GM23338 (cell line): ENCODE data around the gene THBS3. TPM values are rescaled to one million over a fixed set of nuclear protein-coding genes. Genes with fewer than 3 reads are reported as not detected.
"Not testable (repeated sequence)": the region's sequence is repeated elsewhere in the genome, so short reads cannot be mapped to it uniquely, and the experiment has no call there.

Experiments
- ATAC-seq: fragments of 200-7000 bp; cut with Tn5 transposase; 3 replicates; pipeline ENCODE4 v1.9.1; 2020
- DNase-seq: peaks from one replicate; pipeline ENCODE4 v3.0.0-alpha.2; 2015; ENCODE audit warnings: low spot score
- H2AFZ ChIP-seq: fragments of 200-600 bp; sonication (generic); 2 replicates; pipeline ENCODE4 v1.8.0; 2016; ENCODE audit warnings: antibody characterized with exemption, mild to moderate bottlenecking, moderate library complexity
- H3F3A ChIP-seq: fragments of 200-600 bp; sonication (generic); replicated peaks from 2 replicates; pipeline ENCODE4 v1.8.0; 2017; ENCODE audit warnings: antibody characterized with exemption, mixed run types, low read depth
- H3K27ac ChIP-seq: fragments of 200-600 bp; sonication (generic); 2 replicates; pipeline ENCODE4 v1.6.1; 2016; ENCODE audit warnings: low read depth
- H3K27me3 ChIP-seq: fragments of 200-600 bp; sonication (generic); 2 replicates; pipeline ENCODE4 v1.8.0; 2016; ENCODE audit warnings: mild to moderate bottlenecking, mixed run types, moderate library complexity; ENCODE audit not compliant: insufficient read depth
- H3K36me3 ChIP-seq: fragments of 200-600 bp; sonication (generic); 2 replicates; pipeline ENCODE4 v1.8.0; 2016; ENCODE audit warnings: mild to moderate bottlenecking; ENCODE audit not compliant: insufficient read depth
- H3K4me1 ChIP-seq: fragments of 200-600 bp; sonication (generic); 2 replicates; pipeline ENCODE4 v1.8.0; 2016; ENCODE audit warnings: mild to moderate bottlenecking, moderate library complexity; ENCODE audit not compliant: insufficient read depth
- H3K4me2 ChIP-seq: fragments of 200-600 bp; sonication (generic); 2 replicates; pipeline ENCODE4 v1.7.1; 2017; ENCODE audit warnings: mixed run types
- H3K4me3 ChIP-seq: fragments of 200-600 bp; sonication (generic); 2 replicates; pipeline ENCODE4 v1.6.1; 2016; ENCODE audit warnings: mixed run types
- H3K79me2 ChIP-seq: fragments of 200-600 bp; sonication (generic); replicated peaks from 2 replicates; pipeline ENCODE4 v1.8.0; 2017; ENCODE audit warnings: mild to moderate bottlenecking; ENCODE audit not compliant: insufficient read depth
- H3K9me2 ChIP-seq: fragments of 200-600 bp; sonication (generic); 2 replicates; pipeline ENCODE4 v1.8.0; 2017; ENCODE audit not compliant: insufficient read depth
- H4K20me1 ChIP-seq: fragments of 200-600 bp; sonication (generic); replicated peaks from 2 replicates; pipeline ENCODE4 v1.8.0; 2017; ENCODE audit warnings: mild to moderate bottlenecking; ENCODE audit not compliant: insufficient read depth
- H3K27ac Mint-ChIP-seq: 2 replicates; pipeline ENCODE4 v1.8.0; 2020; ENCODE audit warnings: inconsistent platforms, mild to moderate bottlenecking, moderate library complexity, mixed read lengths
- H3K27me3 Mint-ChIP-seq: 3 replicates; pipeline ENCODE4 v1.8.0; 2022; ENCODE audit warnings: low read depth, mild to moderate bottlenecking, moderate library complexity, mixed read lengths, inconsistent platforms; ENCODE audit not compliant: insufficient read depth, poor library complexity
- H3K36me3 Mint-ChIP-seq: 3 replicates; pipeline ENCODE4 v1.8.0; 2021; ENCODE audit warnings: low read depth, mild to moderate bottlenecking, inconsistent platforms, moderate library complexity, mixed read lengths
- H3K4me1 Mint-ChIP-seq: 3 replicates; pipeline ENCODE4 v1.8.0; 2020; ENCODE audit warnings: mild to moderate bottlenecking, inconsistent platforms, mixed read lengths
- H3K4me3 Mint-ChIP-seq: 3 replicates; pipeline ENCODE4 v1.8.0; 2021; ENCODE audit warnings: moderate library complexity, mild to moderate bottlenecking, inconsistent platforms, mixed read lengths
- H3K9me3 Mint-ChIP-seq: 3 replicates; pipeline ENCODE4 v1.8.0; 2020; ENCODE audit warnings: moderate library complexity, mild to moderate bottlenecking, inconsistent platforms, mixed read lengths
- CREB1 ChIP-seq: fragments of 250-450 bp; sonication (Bioruptor Pico); IDR thresholded peaks from 2 replicates; pipeline ENCODE4 v1.5.0; 2020; ENCODE audit warnings: low read depth, mild to moderate bottlenecking, moderate library complexity
- NANOG ChIP-seq: IDR thresholded peaks from 2 replicates; pipeline ENCODE4 v1.6.1; 2016; ENCODE audit warnings: antibody characterized with exemption, borderline replicate concordance
- POLR2AphosphoS5 ChIP-seq: IDR thresholded peaks from 2 replicates; pipeline ENCODE4 v1.6.1; 2016; ENCODE audit warnings: antibody characterized with exemption, low read depth
- STAT1 ChIP-seq: IDR thresholded peaks from one replicate; pipeline ENCODE4 v1.6.1; 2016; ENCODE audit warnings: antibody characterized with exemption; ENCODE audit not compliant: unreplicated experiment
- ZNF114 ChIP-seq: fragments of 250-450 bp; sonication (Bioruptor Pico); IDR thresholded peaks from 2 replicates; pipeline ENCODE4 v1.5.0; 2020; ENCODE audit warnings: mild to moderate bottlenecking, moderate library complexity
- polyA plus RNA-seq: library from polyadenylated mRNA; unstranded; fragments of >200 nt; fragmentation: Nextera tagmentation; extraction: Ambion mirVana; gene quantifications from 2 replicates; pipeline ENCODE4 v1.2.1, GENCODE V29; 2016
- total RNA-seq: library from RNA; depleted of rRNA; stranded (reverse); fragments of >200 nt; shearing (Covaris generic); gene quantifications from 2 replicates; pipeline ENCODE4 v1.2.3, GENCODE V29; 2014
- TF ChIP-seq, protein P1 (sequence below), 2 experiments: fragments of 200-600 bp in 1 of 2; sonication (generic) in 1 of 2; conservative IDR thresholded peaks; 2 replicates each; pipeline versions ENCODE4 v1.5.1 to v1.6.1; 2016 to 2017; ENCODE audit warnings: antibody characterized with exemption in 2 of 2, low read depth in 2 of 2, mild to moderate bottlenecking in 2 of 2, moderate library complexity in 1 of 2
- TF ChIP-seq, protein P2 (sequence below): IDR thresholded peaks from one replicate; pipeline ENCODE4 v1.6.1; 2018; ENCODE audit warnings: antibody characterized with exemption; ENCODE audit not compliant: unreplicated experiment
- TF ChIP-seq, protein P3 (sequence below): IDR thresholded peaks from 2 replicates; pipeline ENCODE4 v1.6.1; 2016; ENCODE audit warnings: antibody characterized with exemption

The THBS3 gene
- total and polyA plus RNA-seq, 2 experiments from 2014 or later, result 1.2 to 4.3 TPM

DNA sequence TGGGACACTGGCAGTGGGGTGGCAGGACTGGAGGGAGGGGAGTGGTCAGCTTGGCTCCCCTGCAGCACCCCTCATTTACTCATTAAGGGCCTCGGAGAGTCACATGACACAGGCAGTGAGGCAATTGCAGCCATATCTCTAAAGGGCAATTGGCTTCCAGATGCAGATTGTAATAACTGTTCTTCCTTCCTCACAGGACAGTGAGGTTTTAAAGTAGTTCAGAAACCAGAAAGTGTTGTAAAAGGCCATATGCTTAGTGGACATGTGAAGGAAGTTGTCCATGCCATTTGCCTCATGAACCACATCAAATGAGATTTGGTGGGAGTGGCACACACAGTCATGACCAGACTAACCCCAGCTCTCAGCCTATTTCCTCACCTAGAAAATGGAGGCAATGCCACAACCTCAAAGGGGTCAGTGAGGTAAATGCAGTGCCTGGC, 11.9 kb upstream of the THBS3 start (continued):
- TF ChIP-seq, protein P1, sequence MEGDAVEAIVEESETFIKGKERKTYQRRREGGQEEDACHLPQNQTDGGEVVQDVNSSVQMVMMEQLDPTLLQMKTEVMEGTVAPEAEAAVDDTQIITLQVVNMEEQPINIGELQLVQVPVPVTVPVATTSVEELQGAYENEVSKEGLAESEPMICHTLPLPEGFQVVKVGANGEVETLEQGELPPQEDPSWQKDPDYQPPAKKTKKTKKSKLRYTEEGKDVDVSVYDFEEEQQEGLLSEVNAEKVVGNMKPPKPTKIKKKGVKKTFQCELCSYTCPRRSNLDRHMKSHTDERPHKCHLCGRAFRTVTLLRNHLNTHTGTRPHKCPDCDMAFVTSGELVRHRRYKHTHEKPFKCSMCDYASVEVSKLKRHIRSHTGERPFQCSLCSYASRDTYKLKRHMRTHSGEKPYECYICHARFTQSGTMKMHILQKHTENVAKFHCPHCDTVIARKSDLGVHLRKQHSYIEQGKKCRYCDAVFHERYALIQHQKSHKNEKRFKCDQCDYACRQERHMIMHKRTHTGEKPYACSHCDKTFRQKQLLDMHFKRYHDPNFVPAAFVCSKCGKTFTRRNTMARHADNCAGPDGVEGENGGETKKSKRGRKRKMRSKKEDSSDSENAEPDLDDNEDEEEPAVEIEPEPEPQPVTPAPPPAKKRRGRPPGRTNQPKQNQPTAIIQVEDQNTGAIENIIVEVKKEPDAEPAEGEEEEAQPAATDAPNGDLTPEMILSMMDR (conservative IDR thresholded peaks at IDR 0.05; ENCODE audit: low read depth in 2 of 2), result no peak
- TF ChIP-seq, protein P2, sequence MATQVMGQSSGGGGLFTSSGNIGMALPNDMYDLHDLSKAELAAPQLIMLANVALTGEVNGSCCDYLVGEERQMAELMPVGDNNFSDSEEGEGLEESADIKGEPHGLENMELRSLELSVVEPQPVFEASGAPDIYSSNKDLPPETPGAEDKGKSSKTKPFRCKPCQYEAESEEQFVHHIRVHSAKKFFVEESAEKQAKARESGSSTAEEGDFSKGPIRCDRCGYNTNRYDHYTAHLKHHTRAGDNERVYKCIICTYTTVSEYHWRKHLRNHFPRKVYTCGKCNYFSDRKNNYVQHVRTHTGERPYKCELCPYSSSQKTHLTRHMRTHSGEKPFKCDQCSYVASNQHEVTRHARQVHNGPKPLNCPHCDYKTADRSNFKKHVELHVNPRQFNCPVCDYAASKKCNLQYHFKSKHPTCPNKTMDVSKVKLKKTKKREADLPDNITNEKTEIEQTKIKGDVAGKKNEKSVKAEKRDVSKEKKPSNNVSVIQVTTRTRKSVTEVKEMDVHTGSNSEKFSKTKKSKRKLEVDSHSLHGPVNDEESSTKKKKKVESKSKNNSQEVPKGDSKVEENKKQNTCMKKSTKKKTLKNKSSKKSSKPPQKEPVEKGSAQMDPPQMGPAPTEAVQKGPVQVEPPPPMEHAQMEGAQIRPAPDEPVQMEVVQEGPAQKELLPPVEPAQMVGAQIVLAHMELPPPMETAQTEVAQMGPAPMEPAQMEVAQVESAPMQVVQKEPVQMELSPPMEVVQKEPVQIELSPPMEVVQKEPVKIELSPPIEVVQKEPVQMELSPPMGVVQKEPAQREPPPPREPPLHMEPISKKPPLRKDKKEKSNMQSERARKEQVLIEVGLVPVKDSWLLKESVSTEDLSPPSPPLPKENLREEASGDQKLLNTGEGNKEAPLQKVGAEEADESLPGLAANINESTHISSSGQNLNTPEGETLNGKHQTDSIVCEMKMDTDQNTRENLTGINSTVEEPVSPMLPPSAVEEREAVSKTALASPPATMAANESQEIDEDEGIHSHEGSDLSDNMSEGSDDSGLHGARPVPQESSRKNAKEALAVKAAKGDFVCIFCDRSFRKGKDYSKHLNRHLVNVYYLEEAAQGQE, result no peak
- TF ChIP-seq STAT1, result no peak

DNA sequence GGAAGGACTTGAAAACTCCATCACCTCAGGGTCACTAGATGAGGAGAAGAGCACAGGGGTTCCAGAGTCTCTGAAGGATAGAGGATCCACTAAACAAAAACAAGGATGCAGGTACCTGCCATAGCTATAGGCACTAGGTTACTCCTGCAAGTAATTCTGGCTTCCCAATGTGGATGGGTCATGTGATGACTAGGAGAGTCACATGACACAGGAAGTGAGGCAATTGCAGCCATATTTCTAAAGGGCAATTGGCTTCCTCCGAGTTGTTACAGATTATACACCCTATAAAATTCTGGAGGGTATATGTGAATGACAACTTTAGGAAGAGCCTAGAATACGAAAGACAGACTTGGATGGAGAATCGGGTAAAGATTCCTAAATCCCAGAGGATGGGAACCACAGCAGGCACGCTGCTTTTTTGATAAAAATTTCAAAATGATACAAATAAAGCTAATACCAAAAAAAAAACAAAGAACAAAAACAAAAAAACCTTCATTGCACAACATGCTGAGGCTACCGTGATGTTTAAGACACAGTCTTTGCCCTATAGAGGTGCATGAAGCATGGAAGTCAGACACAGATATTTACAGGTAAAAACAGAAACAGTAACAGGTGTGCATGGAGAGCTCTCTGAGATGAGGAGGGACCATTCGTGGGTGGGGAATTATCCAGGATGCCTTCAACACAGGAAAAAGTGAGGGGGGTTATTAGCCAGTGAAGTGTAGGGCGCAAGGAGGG, 11.3 kb upstream of the THBS3 start:
- Histone ChIP-seq H3K36me3 (no peaks in the 10 kb centered on the region; the same call in 1 of the 2 replicates), H3K9me2 (no peaks in the 10 kb centered on the region), H3K4me2 (peak overlapping the region; percentile 34), H4K20me1 (no peaks in the 10 kb centered on the region), H3K79me2 (no peaks in the 10 kb centered on the region), H3K27ac (no peak overlapping the region), H3K4me1 (no peaks in the 10 kb centered on the region; the same call in 1 of the 2 replicates), H3F3A (no peaks in the 10 kb centered on the region), H2AFZ (peak overlapping the region; percentile 67), H3K27me3 (no peaks in the 10 kb centered on the region), H3K4me3 (peak overlapping the region; percentile 10)
- no peaks in the 10 kb centered on the region; the same call in 2 of the 3 replicates for H3K9me3 Mint-ChIP-seq
- TF ChIP-seq POLR2AphosphoS5 (no peak), NANOG (no peak), CREB1 (CRISPR knock-in tag) (peak; percentile 40; the same call in 1 of the 2 replicates), ZNF114 (CRISPR knock-in tag) (no peak)
- TF ChIP-seq, protein P1 (conservative IDR thresholded peaks at IDR 0.05; ENCODE audit: low read depth in 2 of 2), result no peak
- TF ChIP-seq, protein P3, sequence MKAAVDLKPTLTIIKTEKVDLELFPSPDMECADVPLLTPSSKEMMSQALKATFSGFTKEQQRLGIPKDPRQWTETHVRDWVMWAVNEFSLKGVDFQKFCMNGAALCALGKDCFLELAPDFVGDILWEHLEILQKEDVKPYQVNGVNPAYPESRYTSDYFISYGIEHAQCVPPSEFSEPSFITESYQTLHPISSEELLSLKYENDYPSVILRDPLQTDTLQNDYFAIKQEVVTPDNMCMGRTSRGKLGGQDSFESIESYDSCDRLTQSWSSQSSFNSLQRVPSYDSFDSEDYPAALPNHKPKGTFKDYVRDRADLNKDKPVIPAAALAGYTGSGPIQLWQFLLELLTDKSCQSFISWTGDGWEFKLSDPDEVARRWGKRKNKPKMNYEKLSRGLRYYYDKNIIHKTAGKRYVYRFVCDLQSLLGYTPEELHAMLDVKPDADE, result peak; percentile 78
- H3K4me3 Mint-ChIP-seq, result peak overlapping the region; percentile 61
- peak overlapping the region; percentile 93 for H3K27ac Mint-ChIP-seq
- peak; percentile 87 for DNase-seq
- ATAC-seq, result peak; percentile 72
- peaks cover 7% of the 10 kb centered on the region; the same call in 2 of the 3 replicates for H3K36me3 Mint-ChIP-seq
- peaks cover 12% of the 10 kb centered on the region for H3K4me1 Mint-ChIP-seq
- peaks cover 6% of the 10 kb centered on the region for H3K27me3 Mint-ChIP-seq

DNA sequence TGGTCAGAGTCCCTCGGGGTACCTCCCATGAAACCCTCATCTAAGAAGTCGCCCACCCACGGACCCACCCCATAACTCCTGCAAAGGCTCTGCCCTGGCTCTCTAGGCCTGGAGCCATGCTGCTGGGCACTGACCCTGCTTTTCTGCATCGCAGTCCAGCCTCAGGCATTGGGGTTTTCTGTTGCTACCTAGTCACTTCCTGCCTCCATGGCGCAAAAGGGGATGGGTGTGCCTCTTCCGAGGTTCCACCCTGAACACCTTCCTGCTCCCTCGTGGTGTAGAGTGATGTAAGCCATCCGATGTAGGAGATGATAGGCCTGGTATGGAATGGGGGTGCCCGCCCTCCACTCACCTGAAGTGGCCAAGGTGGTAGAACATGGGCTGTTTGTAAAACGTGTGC, 7.0 kb upstream of the THBS3 start:
- not testable (repeated sequence) for H3K79me2 ChIP-seq, H3K27me3 ChIP-seq, H3K4me3 ChIP-seq, H3F3A ChIP-seq, H3K36me3 ChIP-seq, H2AFZ ChIP-seq, H3K27ac ChIP-seq, DNase-seq, H3K27ac Mint-ChIP-seq, H3K9me2 ChIP-seq, ATAC-seq, H3K9me3 Mint-ChIP-seq, H3K4me2 ChIP-seq, H4K20me1 ChIP-seq, H3K4me1 ChIP-seq, H3K4me3 Mint-ChIP-seq
- H3K4me1 Mint-ChIP-seq, result peaks cover 13% of the 10 kb centered on the region
- peaks cover 11% of the 10 kb centered on the region for H3K27me3 Mint-ChIP-seq
- peaks cover 10% of the 10 kb centered on the region; the same call in 2 of the 3 replicates for H3K36me3 Mint-ChIP-seq

DNA sequence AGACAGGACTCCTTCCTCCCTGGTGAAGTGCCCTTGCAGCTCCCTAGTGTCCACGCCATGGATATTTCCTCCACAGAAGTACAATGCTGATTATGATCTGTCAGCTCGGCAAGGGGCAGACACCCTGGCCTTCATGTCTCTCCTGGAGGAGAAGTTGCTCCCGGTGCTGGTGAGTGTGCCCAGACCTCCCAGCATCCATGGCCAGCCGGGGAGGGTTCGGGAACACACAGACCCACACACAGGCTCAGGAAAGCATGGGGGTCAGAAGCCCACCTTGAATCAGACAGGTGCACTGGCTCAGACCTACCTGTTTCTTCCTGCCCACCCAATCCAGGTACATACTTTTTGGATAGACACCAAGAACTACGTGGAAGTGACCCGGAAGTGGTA, 4.3 kb upstream of the THBS3 start:
- not testable (repeated sequence) for H3K27ac ChIP-seq, H3K4me3 ChIP-seq, H4K20me1 ChIP-seq, H2AFZ ChIP-seq, H3K79me2 ChIP-seq, H3K27me3 ChIP-seq, H3K9me2 ChIP-seq, H3K27ac Mint-ChIP-seq, H3K4me3 Mint-ChIP-seq, H3K9me3 Mint-ChIP-seq, DNase-seq, ATAC-seq, H3K36me3 ChIP-seq, H3K4me2 ChIP-seq
- peaks cover 18% of the 10 kb centered on the region for H3K4me1 Mint-ChIP-seq
- H3K4me1 ChIP-seq, result peaks cover 19% of the 10 kb centered on the region
- peaks cover 10% of the 10 kb centered on the region; the same call in 2 of the 3 replicates for H3K36me3 Mint-ChIP-seq
- peaks cover 13% of the 10 kb centered on the region for H3F3A ChIP-seq
- H3K27me3 Mint-ChIP-seq, result peaks cover 24% of the 10 kb centered on the region
